HepG2 (cell line): ENCODE measurements around the gene GRID1. TPM values are rescaled to one million over a fixed set of nuclear protein-coding genes. Genes with fewer than 3 reads are reported as not detected.

Source experiments
- ATAC-seq: fragments of 200-7000 bp; cut with Tn5 transposase; 3 replicates; pipeline ENCODE4 v1.9.1; 2020; ENCODE audit warnings: mild to moderate bottlenecking, moderate library complexity
- BruUV-seq: library from RNA; stranded (reverse); fragments of 400-500 nt; replicated peaks from 2 replicates; lab custom pipeline; 2021; lab: Mats Ljungman, UMichigan
- CTCF ChIA-PET: fragments of 300-600 bp; formaldehyde crosslinking; extraction: SDS; loops from one replicate; lab custom pipeline; 2021; ENCODE audit warnings: low total read pairs, inconsistent platforms, low intra/inter-chr PET ratio; lab: Yijun Ruan, JAX
- POLR2A ChIA-PET: fragments of 350-600 bp; sonication (Branson Sonifier 250); formaldehyde crosslinking; loops from one replicate; lab custom pipeline; 2020; ENCODE audit warnings: antibody characterized with exemption, inconsistent platforms; lab: Yijun Ruan, JAX
- DNase-seq: peaks from one replicate; pipeline ENCODE4 v3.0.0-alpha.2; 2015; ENCODE audit warnings: low spot score
- FAIRE-seq: peaks from 3 replicates; lab custom pipeline; 2011; peaks lifted over from hg19 to GRCh38; lab: Jason Lieb, UNC
- H2AFZ ChIP-seq: one replicate; pipeline ENCODE4 v1.6.1; 2011; ENCODE audit warnings: low read length, inconsistent platforms
- H3K27ac ChIP-seq: fragments of 300-600 bp; 3 replicates; pipeline ENCODE4 v1.8.0; 2011; ENCODE audit warnings: mixed run types, mild to moderate bottlenecking, mixed read lengths, low read length, inconsistent platforms; ENCODE audit not compliant: insufficient read depth; ENCODE audit errors: extremely low read length
- H3K27me3 ChIP-seq, 2 experiments: fragments of 200-600 bp in 1 of 2; 2 replicates in 1 of 2; 3 replicates in 1 of 2; pipeline versions ENCODE4 v1.6.0 to v1.8.0; 2011; ENCODE audit warnings: low read length in 2 of 2, mild to moderate bottlenecking in 2 of 2, moderate library complexity in 2 of 2, inconsistent platforms in 1 of 2; ENCODE audit not compliant: insufficient read depth in 2 of 2, control insufficient read depth in 1 of 2
- H3K36me3 ChIP-seq, 2 experiments: fragments of 200-600 bp in 1 of 2; replicated peaks in 1 of 2; 2 replicates in 1 of 2; 3 replicates in 1 of 2; pipeline versions ENCODE4 v1.5.1 to v1.8.0; 2011; ENCODE audit warnings: low read length in 2 of 2, inconsistent platforms in 1 of 2; ENCODE audit not compliant: insufficient read depth in 2 of 2, control insufficient read depth in 1 of 2
- H3K4me1 ChIP-seq: 2 replicates; pipeline ENCODE4 v1.5.1; 2012; ENCODE audit warnings: low read length, inconsistent platforms; ENCODE audit not compliant: insufficient read depth
- H3K4me2 ChIP-seq: 2 replicates; pipeline ENCODE4 v1.6.0; 2011; ENCODE audit warnings: low read depth, low read length, inconsistent platforms
- H3K4me3 ChIP-seq, 3 experiments: fragments of 200-600 bp in 1 of 3; sonication (generic), shearing (Covaris generic) in 1 of 3; replicated peaks in 1 of 3; 2 replicates each; pipeline ENCODE4 v1.5.1; 2011 to 2016; ENCODE audit warnings: low read length in 3 of 3, inconsistent platforms in 2 of 3, low read depth in 2 of 3, mild to moderate bottlenecking in 2 of 3, control low read depth in 1 of 3, mixed read lengths in 1 of 3; ENCODE audit not compliant: insufficient read depth in 1 of 3
- H3K79me2 ChIP-seq: one replicate; pipeline ENCODE4 v1.6.1; 2011; ENCODE audit warnings: low read length, inconsistent platforms; ENCODE audit not compliant: insufficient read depth
- H3K9ac ChIP-seq: 2 replicates; pipeline ENCODE4 v1.6.0; 2011; ENCODE audit warnings: mild to moderate bottlenecking, low read depth, low read length, inconsistent platforms; ENCODE audit not compliant: insufficient read depth
- H3K9me3 ChIP-seq: 2 replicates; pipeline ENCODE4 v1.5.1; 2012; ENCODE audit warnings: mild to moderate bottlenecking, low read length
- H4K20me1 ChIP-seq: 2 replicates; pipeline ENCODE4 v1.6.0; 2011; ENCODE audit warnings: inconsistent platforms, mild to moderate bottlenecking, low read length, moderate library complexity; ENCODE audit not compliant: insufficient read depth
- DR1 ChIP-seq: sonication (generic); formaldehyde crosslinking; IDR thresholded peaks from 2 replicates; pipeline ENCODE4 v1.8.0; 2021; ENCODE audit warnings: mild to moderate bottlenecking, missing genetic modification reagents, inconsistent platforms
- HMGA1 ChIP-seq: sonication (generic); formaldehyde crosslinking; conservative IDR thresholded peaks from 2 replicates; pipeline ENCODE4 v1.4.0; 2020; ENCODE audit warnings: missing genetic modification reagents
- HNRNPUL1 ChIP-seq: fragments of 200-400 bp; formaldehyde crosslinking; IDR thresholded peaks from 2 replicates; pipeline ENCODE4 v1.6.1; 2017; ENCODE audit warnings: low read depth, mild to moderate bottlenecking, low read length, moderate library complexity
- IRX3 ChIP-seq: sonication (generic); formaldehyde crosslinking; IDR thresholded peaks from 2 replicates; pipeline ENCODE4 v1.8.1; 2023; ENCODE audit warnings: mild to moderate bottlenecking, low read depth, missing genetic modification reagents, borderline replicate concordance
- THAP11 ChIP-seq: IDR thresholded peaks from 2 replicates; pipeline ENCODE4 v1.6.1; 2016; ENCODE audit warnings: missing biosample characterization, missing genetic modification reagents
- ZBTB1 ChIP-seq: sonication (generic); formaldehyde crosslinking; IDR thresholded peaks from 2 replicates; pipeline ENCODE4 v1.4.0; 2020; ENCODE audit warnings: missing genetic modification reagents, borderline replicate concordance
- ZFX ChIP-seq: sonication (generic); formaldehyde crosslinking; IDR thresholded peaks from 2 replicates; pipeline ENCODE4 v1.4.0; 2020; ENCODE audit warnings: mild to moderate bottlenecking, low read depth, missing genetic modification reagents, moderate library complexity
- ZNF232 ChIP-seq: sonication (generic); formaldehyde crosslinking; IDR thresholded peaks from 2 replicates; pipeline ENCODE4 v1.4.0; 2020; ENCODE audit warnings: missing genetic modification reagents, borderline replicate concordance
- ZNF569 ChIP-seq: sonication (generic); formaldehyde crosslinking; IDR thresholded peaks from 2 replicates; pipeline ENCODE4 v1.5.0; 2020; ENCODE audit warnings: mild to moderate bottlenecking, missing genetic modification reagents, moderate library complexity, borderline replicate concordance
- ZNF652 ChIP-seq: IDR thresholded peaks from 2 replicates; pipeline ENCODE4 v1.6.1; 2016; ENCODE audit warnings: low read depth, borderline replicate concordance
- ZNF7 ChIP-seq: IDR thresholded peaks from 2 replicates; pipeline ENCODE4 v1.6.1; 2016; ENCODE audit warnings: missing biosample characterization, missing genetic modification reagents
- WGBS: methylation state at CpG from one replicate; pipeline ENCODE4 v1.1.6; 2017; ENCODE audit warnings: low lambda C conversion rate; 5-methylcytosine and 5-hydroxymethylcytosine counted together
- in situ Hi-C: cut with HindIII; loops from 2 replicates; pipeline ENCODE4 v1.10.0; 2017; ENCODE audit warnings: low pct_unique_long_range_greater_than_20kb; ENCODE audit not compliant: extremely low pct_ligation_motif_present
- intact Hi-C: fragments of 100-400 bp; cut with micrococcal nuclease; formaldehyde crosslinking; loops from one replicate; pipeline ENCODE4 v1.10.0; 2022; ENCODE audit not compliant: unreplicated experiment
- polyA plus RNA-seq, 8 experiments: library from polyadenylated mRNA; depleted of rRNA in 3 of 8; stranded (reverse) in 7 of 8; unstranded in 1 of 8; fragments of >200 nt; fragmentation: Illumina TruSeq in 4 of 8; extraction: Trizol in 4 of 8; gene quantifications; 2 replicates each; pipeline versions ENCODE4 v1.2.1 to v1.2.3, GENCODE V29; 2011 to 2016; ENCODE audit warnings: low read depth in 4 of 8, missing spikeins in 1 of 8, mixed read lengths in 1 of 8; ENCODE audit not compliant: insufficient read depth in 1 of 8
- total RNA-seq, 5 experiments: library from RNA; depleted of rRNA; stranded (reverse); fragments of >200 nt; fragmentation: Illumina TruSeq; extraction: Trizol; gene quantifications; 2 replicates each; pipeline ENCODE4 v1.2.3, GENCODE V29; 2016; ENCODE audit warnings: low read depth in 1 of 5
- TF ChIP-seq, protein P1 (sequence below): sonication (generic); formaldehyde crosslinking; IDR thresholded peaks from 2 replicates; pipeline ENCODE4 v1.4.0; 2020; ENCODE audit warnings: mild to moderate bottlenecking, missing genetic modification reagents
- TF ChIP-seq, protein P2 (sequence below): sonication (generic); formaldehyde crosslinking; IDR thresholded peaks from 2 replicates; pipeline ENCODE4 v1.9.0; 2022; ENCODE audit warnings: missing genetic modification reagents, mild to moderate bottlenecking, borderline replicate concordance
- TF ChIP-seq, protein P3 (sequence below): sonication (generic); formaldehyde crosslinking; IDR thresholded peaks from 2 replicates; pipeline ENCODE4 v1.4.0; 2020; ENCODE audit warnings: mild to moderate bottlenecking, missing genetic modification reagents
- TF ChIP-seq, protein P4 (sequence below): sonication (generic); formaldehyde crosslinking; IDR thresholded peaks from 2 replicates; pipeline ENCODE4 v1.4.0; 2020; ENCODE audit warnings: missing genetic modification reagents

GRID1 gene
- total and polyA plus RNA-seq, 2 of the 13 experiments (the other 11 are each of a cell fraction or from before 2014, with no cell fraction given) = 0.05 TPM; not detected in 1

DNA sequence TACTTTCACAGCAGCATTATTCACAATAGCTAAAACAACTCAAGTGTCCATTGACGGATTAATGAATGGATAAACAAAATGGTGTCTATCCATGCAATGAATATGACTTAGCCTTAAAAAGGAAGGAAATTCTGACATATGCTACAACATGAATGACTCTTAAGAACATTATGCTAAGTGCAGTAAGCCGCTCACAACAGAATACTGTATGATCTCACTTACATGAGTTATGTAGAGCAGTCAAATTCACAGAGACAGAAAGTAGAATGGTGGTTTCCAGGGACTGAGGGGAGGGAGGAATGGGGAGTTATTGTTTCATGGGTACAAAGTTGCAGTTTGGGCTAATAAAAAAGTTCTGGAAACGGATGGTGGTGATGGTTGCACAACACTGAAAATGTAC is 282.0 kb downstream of the GRID1 start:
- FAIRE-seq (no peak), DNase-seq (no peak), ATAC-seq (no peak)
- no peaks in the 10 kb centered on the region for H3K4me1 ChIP-seq
- CTCF ChIA-PET = no interaction called here
- H3K27me3 ChIP-seq = peaks cover 1 to 17% of the 10 kb centered on the region in 2 experiments; a peak in 3 of 5 replicates
- H4K20me1 ChIP-seq = no peaks in the 10 kb centered on the region
- intact Hi-C loops (no loop called here), in situ Hi-C loops (no loop called here)
- H3K36me3 ChIP-seq = no peaks in the 10 kb centered on the region
- H3K9me3 ChIP-seq = no peaks in the 10 kb centered on the region
- no peak overlapping the region for H2AFZ ChIP-seq
- no peak overlapping the region for H3K4me3 ChIP-seq
- no TSS peak for BruUV-seq
- no peak overlapping the region for H3K9ac ChIP-seq
- POLR2A ChIA-PET = no interaction called here
- WGBS = 4% methylated on average over 3 of the region's 3 CpGs
- H3K4me2 ChIP-seq = no peak overlapping the region
- no peak overlapping the region for H3K27ac ChIP-seq
- H3K79me2 ChIP-seq = no peaks in the 10 kb centered on the region
- no peak for TF ChIP-seq HMGA1 (CRISPR knock-in tag)
- TF ChIP-seq DR1 (CRISPR knock-in tag) = no peak
- TF ChIP-seq, protein P1, sequence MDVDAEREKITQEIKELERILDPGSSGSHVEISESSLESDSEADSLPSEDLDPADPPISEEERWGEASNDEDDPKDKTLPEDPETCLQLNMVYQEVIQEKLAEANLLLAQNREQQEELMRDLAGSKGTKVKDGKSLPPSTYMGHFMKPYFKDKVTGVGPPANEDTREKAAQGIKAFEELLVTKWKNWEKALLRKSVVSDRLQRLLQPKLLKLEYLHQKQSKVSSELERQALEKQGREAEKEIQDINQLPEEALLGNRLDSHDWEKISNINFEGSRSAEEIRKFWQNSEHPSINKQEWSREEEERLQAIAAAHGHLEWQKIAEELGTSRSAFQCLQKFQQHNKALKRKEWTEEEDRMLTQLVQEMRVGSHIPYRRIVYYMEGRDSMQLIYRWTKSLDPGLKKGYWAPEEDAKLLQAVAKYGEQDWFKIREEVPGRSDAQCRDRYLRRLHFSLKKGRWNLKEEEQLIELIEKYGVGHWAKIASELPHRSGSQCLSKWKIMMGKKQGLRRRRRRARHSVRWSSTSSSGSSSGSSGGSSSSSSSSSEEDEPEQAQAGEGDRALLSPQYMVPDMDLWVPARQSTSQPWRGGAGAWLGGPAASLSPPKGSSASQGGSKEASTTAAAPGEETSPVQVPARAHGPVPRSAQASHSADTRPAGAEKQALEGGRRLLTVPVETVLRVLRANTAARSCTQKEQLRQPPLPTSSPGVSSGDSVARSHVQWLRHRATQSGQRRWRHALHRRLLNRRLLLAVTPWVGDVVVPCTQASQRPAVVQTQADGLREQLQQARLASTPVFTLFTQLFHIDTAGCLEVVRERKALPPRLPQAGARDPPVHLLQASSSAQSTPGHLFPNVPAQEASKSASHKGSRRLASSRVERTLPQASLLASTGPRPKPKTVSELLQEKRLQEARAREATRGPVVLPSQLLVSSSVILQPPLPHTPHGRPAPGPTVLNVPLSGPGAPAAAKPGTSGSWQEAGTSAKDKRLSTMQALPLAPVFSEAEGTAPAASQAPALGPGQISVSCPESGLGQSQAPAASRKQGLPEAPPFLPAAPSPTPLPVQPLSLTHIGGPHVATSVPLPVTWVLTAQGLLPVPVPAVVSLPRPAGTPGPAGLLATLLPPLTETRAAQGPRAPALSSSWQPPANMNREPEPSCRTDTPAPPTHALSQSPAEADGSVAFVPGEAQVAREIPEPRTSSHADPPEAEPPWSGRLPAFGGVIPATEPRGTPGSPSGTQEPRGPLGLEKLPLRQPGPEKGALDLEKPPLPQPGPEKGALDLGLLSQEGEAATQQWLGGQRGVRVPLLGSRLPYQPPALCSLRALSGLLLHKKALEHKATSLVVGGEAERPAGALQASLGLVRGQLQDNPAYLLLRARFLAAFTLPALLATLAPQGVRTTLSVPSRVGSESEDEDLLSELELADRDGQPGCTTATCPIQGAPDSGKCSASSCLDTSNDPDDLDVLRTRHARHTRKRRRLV (CRISPR knock-in tag) = no peak
- TF ChIP-seq, protein P2, sequence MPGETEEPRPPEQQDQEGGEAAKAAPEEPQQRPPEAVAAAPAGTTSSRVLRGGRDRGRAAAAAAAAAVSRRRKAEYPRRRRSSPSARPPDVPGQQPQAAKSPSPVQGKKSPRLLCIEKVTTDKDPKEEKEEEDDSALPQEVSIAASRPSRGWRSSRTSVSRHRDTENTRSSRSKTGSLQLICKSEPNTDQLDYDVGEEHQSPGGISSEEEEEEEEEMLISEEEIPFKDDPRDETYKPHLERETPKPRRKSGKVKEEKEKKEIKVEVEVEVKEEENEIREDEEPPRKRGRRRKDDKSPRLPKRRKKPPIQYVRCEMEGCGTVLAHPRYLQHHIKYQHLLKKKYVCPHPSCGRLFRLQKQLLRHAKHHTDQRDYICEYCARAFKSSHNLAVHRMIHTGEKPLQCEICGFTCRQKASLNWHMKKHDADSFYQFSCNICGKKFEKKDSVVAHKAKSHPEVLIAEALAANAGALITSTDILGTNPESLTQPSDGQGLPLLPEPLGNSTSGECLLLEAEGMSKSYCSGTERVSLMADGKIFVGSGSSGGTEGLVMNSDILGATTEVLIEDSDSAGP = no peak
- TF ChIP-seq ZNF232 = no peak
- TF ChIP-seq, protein P3, sequence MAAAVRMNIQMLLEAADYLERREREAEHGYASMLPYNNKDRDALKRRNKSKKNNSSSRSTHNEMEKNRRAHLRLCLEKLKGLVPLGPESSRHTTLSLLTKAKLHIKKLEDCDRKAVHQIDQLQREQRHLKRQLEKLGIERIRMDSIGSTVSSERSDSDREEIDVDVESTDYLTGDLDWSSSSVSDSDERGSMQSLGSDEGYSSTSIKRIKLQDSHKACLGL (CRISPR knock-in tag) = no peak
- no peak for TF ChIP-seq ZFX (CRISPR knock-in tag)
- TF ChIP-seq ZNF7 (CRISPR knock-in tag) = no peak
- TF ChIP-seq ZBTB1 = no peak
- TF ChIP-seq HNRNPUL1 = no peak
- TF ChIP-seq THAP11 = no peak
- TF ChIP-seq ZNF652 (CRISPR knock-in tag) = no peak
- TF ChIP-seq, protein P4, sequence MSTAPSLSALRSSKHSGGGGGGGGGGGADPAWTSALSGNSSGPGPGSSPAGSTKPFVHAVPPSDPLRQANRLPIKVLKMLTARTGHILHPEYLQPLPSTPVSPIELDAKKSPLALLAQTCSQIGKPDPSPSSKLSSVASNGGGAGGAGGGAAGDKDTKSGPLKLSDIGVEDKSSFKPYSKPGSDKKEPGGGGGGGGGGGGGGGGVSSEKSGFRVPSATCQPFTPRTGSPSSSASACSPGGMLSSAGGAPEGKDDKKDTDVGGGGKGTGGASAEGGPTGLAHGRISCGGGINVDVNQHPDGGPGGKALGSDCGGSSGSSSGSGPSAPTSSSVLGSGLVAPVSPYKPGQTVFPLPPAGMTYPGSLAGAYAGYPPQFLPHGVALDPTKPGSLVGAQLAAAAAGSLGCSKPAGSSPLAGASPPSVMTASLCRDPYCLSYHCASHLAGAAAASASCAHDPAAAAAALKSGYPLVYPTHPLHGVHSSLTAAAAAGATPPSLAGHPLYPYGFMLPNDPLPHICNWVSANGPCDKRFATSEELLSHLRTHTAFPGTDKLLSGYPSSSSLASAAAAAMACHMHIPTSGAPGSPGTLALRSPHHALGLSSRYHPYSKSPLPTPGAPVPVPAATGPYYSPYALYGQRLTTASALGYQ (CRISPR knock-in tag) = no peak
- TF ChIP-seq IRX3 (CRISPR knock-in tag) = no peak
- TF ChIP-seq ZNF569 (CRISPR knock-in tag) = no peak
